WI38 (cell line): ENCODE measurements around the gene PER3.
A peak's percentile ranks its signal among the peaks of the same experiment; 100 is the strongest.

Experiments used
- H3K4me3 ChIP-seq: 2 replicates; pipeline ENCODE4 v1.5.1; 2011; ENCODE audit warnings: low read depth, mild to moderate bottlenecking, control low read depth, low read length
- CTCF ChIP-seq: IDR thresholded peaks from 2 replicates; pipeline ENCODE4 v1.5.1; 2012; ENCODE audit warnings: low read depth, mild to moderate bottlenecking, control low read depth, low read length

Gene PER3

GRCh38 chr1:7778133-7778628 lies 5.9 kb upstream of the PER3 start:
- no peak for TF ChIP-seq CTCF

GRCh38 chr1:7780976-7781375 lies 3.1 kb upstream of the PER3 start:
- H3K4me3 ChIP-seq: no peak overlapping the region
- no peak for TF ChIP-seq CTCF

More at GRCh38 chr1:7778133-7778628, 5.9 kb upstream of the PER3 start:
- no peak overlapping the region for H3K4me3 ChIP-seq

GRCh38 chr1:7781501-7781900 lies 2.6 kb upstream of the PER3 start:
- no peak for TF ChIP-seq CTCF
- no peak overlapping the region for H3K4me3 ChIP-seq

GRCh38 chr1:7781923-7782495 lies 2.1 kb upstream of the PER3 start:
- no peak for TF ChIP-seq CTCF
- no peak overlapping the region for H3K4me3 ChIP-seq

- TF ChIP-seq CTCF: no peak
Measured at GRCh38 chr1:7783178-7783711, 846 bp upstream of the PER3 start.

GRCh38 chr1:7784492-7785071 lies 491 bp downstream of the PER3 start:
- peak overlapping the region; percentile 43 for H3K4me3 ChIP-seq

More at GRCh38 chr1:7783178-7783711, 846 bp upstream of the PER3 start:
- peak overlapping the region; percentile 60 for H3K4me3 ChIP-seq

More at GRCh38 chr1:7784492-7785071, 491 bp downstream of the PER3 start:
- TF ChIP-seq CTCF: no peak
